ENCODE results near the gene SCUBE2.

Gene SCUBE2

GRCh38 chr11:9076046-9076445 is 15.4 kb downstream of the SCUBE2 start:
- TF ChIP-seq CTCF (IDR thresholded peaks at IDR 0.05; ENCODE audit: low read depth, low read length, missing control alignments) = no peak
- no peak for DNase-seq (ENCODE audit: extremely low read depth, low read depth)
- H3K4me3 ChIP-seq (replicated peaks; ENCODE audit: low read depth, low read length) = no peak overlapping the region

GRCh38 chr11:9075556-9075955 is 15.8 kb downstream of the SCUBE2 start:
- no peak overlapping the region for H3K4me3 ChIP-seq (replicated peaks; ENCODE audit: low read depth, low read length)
- no peak for TF ChIP-seq CTCF (IDR thresholded peaks at IDR 0.05; ENCODE audit: low read depth, low read length, missing control alignments)
- no peak for DNase-seq (ENCODE audit: extremely low read depth, low read depth)

GRCh38 chr11:9074338-9075029 is 16.9 kb downstream of the SCUBE2 start:
- DNase-seq (ENCODE audit: extremely low read depth, low read depth) = no peak
- no peak for TF ChIP-seq CTCF (IDR thresholded peaks at IDR 0.05; ENCODE audit: low read depth, low read length, missing control alignments)
- no peak overlapping the region for H3K4me3 ChIP-seq (replicated peaks; ENCODE audit: low read depth, low read length)

GRCh38 chr11:9073466-9074225 is 17.8 kb downstream of the SCUBE2 start:
- no peak for DNase-seq (ENCODE audit: extremely low read depth, low read depth)
- no peak for TF ChIP-seq CTCF (IDR thresholded peaks at IDR 0.05; ENCODE audit: low read depth, low read length, missing control alignments)
- H3K4me3 ChIP-seq (replicated peaks; ENCODE audit: low read depth, low read length) = no peak overlapping the region

- TF ChIP-seq CTCF (IDR thresholded peaks at IDR 0.05; ENCODE audit: low read depth, low read length, missing control alignments) = no peak
- DNase-seq (ENCODE audit: extremely low read depth, low read depth) = no peak
Measured at GRCh38 chr11:9072626-9073176, 18.7 kb downstream of the SCUBE2 start.

GRCh38 chr11:9071692-9072091 is 19.7 kb downstream of the SCUBE2 start:
- DNase-seq (ENCODE audit: extremely low read depth, low read depth) = no peak
- TF ChIP-seq CTCF (IDR thresholded peaks at IDR 0.05; ENCODE audit: low read depth, low read length, missing control alignments) = no peak
- H3K4me3 ChIP-seq (replicated peaks; ENCODE audit: low read depth, low read length) = no peak overlapping the region

More at GRCh38 chr11:9072626-9073176, 18.7 kb downstream of the SCUBE2 start:
- H3K4me3 ChIP-seq (replicated peaks; ENCODE audit: low read depth, low read length) = no peak overlapping the region
